ENCODE data around the gene VPS51. TPM values are rescaled to one million over a fixed set of nuclear protein-coding genes. Genes with fewer than 3 reads are reported as not detected.

The VPS51 gene
- total and polyA plus RNA-seq, 2 of the 13 experiments (the other 11 are each of a cell fraction or from before 2014, with no cell fraction given) = 76.3 to 90.6 TPM

- TF ChIP-seq ZNF687 (CRISPR knock-in tag; IDR thresholded peaks at IDR 0.05) (peak; percentile 58), RBM22 (optimal IDR thresholded peaks at IDR 0.05; ENCODE audit: low read length) (peak; percentile 79), ZNF331 (CRISPR knock-in tag; IDR thresholded peaks at IDR 0.05) (0 out of 2 replicates have a peak, but pooled peaks have one; percentile 17), SALL1 (CRISPR knock-in tag; IDR thresholded peaks at IDR 0.05) (peak; percentile 47; the same call in 1 of the 2 replicates), THAP8 (CRISPR knock-in tag; IDR thresholded peaks at IDR 0.05; ENCODE audit: borderline replicate concordance) (0 out of 2 replicates have a peak, but pooled peaks have one; percentile 9), IRF9 (CRISPR knock-in tag; IDR thresholded peaks at IDR 0.05; ENCODE audit: borderline replicate concordance) (peak; percentile 64; the same call in 1 of the 2 replicates), RFXAP (CRISPR knock-in tag; IDR thresholded peaks at IDR 0.05; ENCODE audit: borderline replicate concordance) (0 out of 2 replicates have a peak, but pooled peaks have one; percentile 40), XRCC5 (optimal IDR thresholded peaks at IDR 0.05; ENCODE audit: low read length) (peak; percentile 32)
Observed at GRCh38 chr11:65110354-65110861, 14.4 kb downstream of the VPS51 start (continued).
